HepG2 (cell line): ENCODE measurements around the gene TSPAN17. TPM values are rescaled to one million over a fixed set of nuclear protein-coding genes. Genes with fewer than 3 reads are reported as not detected.
A peak's percentile ranks its signal among the peaks of the same experiment; 100 is the strongest.

Experiments
- AHR ChIP-seq: IDR thresholded peaks from 2 replicates; pipeline ENCODE4 v1.6.1; 2018; ENCODE audit warnings: missing genetic modification reagents, missing compliant biosample characterization
- BHLHE40 ChIP-seq: IDR thresholded peaks from 2 replicates; pipeline ENCODE4 v1.6.1; 2011; ENCODE audit warnings: low read length, improper control_type of control experiment
- FOXA1 ChIP-seq, 2 experiments: fragments of 450-650 bp in 1 of 2; sonication (generic) in 1 of 2; formaldehyde crosslinking in 1 of 2; IDR thresholded peaks; 2 replicates each; pipeline versions ENCODE4 v1.4.0 to v1.6.1; 2016 to 2020; ENCODE audit warnings: missing genetic modification reagents in 1 of 2
- FOXJ3 ChIP-seq: sonication (generic); formaldehyde crosslinking; IDR thresholded peaks from 2 replicates; pipeline ENCODE4 v1.4.0; 2020; ENCODE audit warnings: missing genetic modification reagents, mild to moderate bottlenecking, borderline replicate concordance
- MAFK ChIP-seq, 2 experiments: IDR thresholded peaks in 1 of 2; conservative IDR thresholded peaks in 1 of 2; 2 replicates each; pipeline ENCODE4 v1.6.1; 2011; ENCODE audit warnings: improper control_type of control experiment in 2 of 2, low read length in 2 of 2
- MTA1 ChIP-seq: sonication (generic); formaldehyde crosslinking; IDR thresholded peaks from 2 replicates; pipeline ENCODE4 v1.4.0; 2020; ENCODE audit warnings: missing genetic modification reagents, mild to moderate bottlenecking, borderline replicate concordance
- NFYC ChIP-seq: IDR thresholded peaks from 2 replicates; pipeline ENCODE4 v1.6.1; 2016; ENCODE audit warnings: missing genetic modification reagents, missing compliant biosample characterization
- PBX3 ChIP-seq: sonication (generic); formaldehyde crosslinking; IDR thresholded peaks from 2 replicates; pipeline ENCODE4 v1.8.1; 2023; ENCODE audit warnings: missing genetic modification reagents, inconsistent platforms, borderline replicate concordance
- PITX1 ChIP-seq: sonication (generic); formaldehyde crosslinking; IDR thresholded peaks from 2 replicates; pipeline ENCODE4 v1.5.1; 2020; ENCODE audit warnings: mild to moderate bottlenecking, missing genetic modification reagents
- PREB ChIP-seq: sonication (generic); formaldehyde crosslinking; IDR thresholded peaks from 2 replicates; pipeline ENCODE4 v1.4.0; 2020; ENCODE audit warnings: missing genetic modification reagents
- PTBP1 ChIP-seq: fragments of 200-400 bp; formaldehyde crosslinking; IDR thresholded peaks from 2 replicates; pipeline ENCODE4 v1.6.1; 2018; ENCODE audit warnings: low read length, low read depth; ENCODE audit not compliant: poor library complexity, severe bottlenecking
- RCOR2 ChIP-seq: IDR thresholded peaks from 2 replicates; pipeline ENCODE4 v1.6.1; 2016; ENCODE audit warnings: missing biosample characterization, missing genetic modification reagents
- RXRB ChIP-seq: IDR thresholded peaks from 2 replicates; pipeline ENCODE4 v1.6.1; 2016; ENCODE audit warnings: borderline replicate concordance, missing genetic modification reagents, missing compliant biosample characterization
- SETDB1 ChIP-seq: sonication (generic); formaldehyde crosslinking; IDR thresholded peaks from 2 replicates; pipeline ENCODE4 v1.5.1; 2020; ENCODE audit warnings: missing genetic modification reagents, mild to moderate bottlenecking, borderline replicate concordance
- SKI ChIP-seq: fragments of 450-650 bp; IDR thresholded peaks from one replicate; pipeline ENCODE4 v1.6.1; 2018; ENCODE audit warnings: mild to moderate bottlenecking; ENCODE audit not compliant: partially characterized antibody
- SMYD3 ChIP-seq: sonication (generic); formaldehyde crosslinking; IDR thresholded peaks from 2 replicates; pipeline ENCODE4 v1.8.1; 2023; ENCODE audit warnings: mild to moderate bottlenecking, missing genetic modification reagents
- SOX5 ChIP-seq: IDR thresholded peaks from 2 replicates; pipeline ENCODE4 v1.6.1; 2016; ENCODE audit warnings: borderline replicate concordance
- SRSF9 ChIP-seq: fragments of 200-400 bp; formaldehyde crosslinking; IDR thresholded peaks from 2 replicates; pipeline ENCODE4 v1.6.1; 2018; ENCODE audit warnings: borderline replicate concordance, mild to moderate bottlenecking, low read depth, low read length; ENCODE audit not compliant: insufficient read depth, poor library complexity, severe bottlenecking
- TCF7 ChIP-seq: sonication (generic); IDR thresholded peaks from 2 replicates; pipeline ENCODE4 v1.6.1; 2016; ENCODE audit warnings: antibody characterized with exemption, low read depth
- TEAD3 ChIP-seq: optimal IDR thresholded peaks from 2 replicates; pipeline ENCODE3; 2016; ENCODE audit warnings: borderline replicate concordance
- ZFP36L2 ChIP-seq: sonication (generic); formaldehyde crosslinking; IDR thresholded peaks from 2 replicates; pipeline ENCODE4 v1.4.0; 2020; ENCODE audit warnings: missing genetic modification reagents
- ZNF101 ChIP-seq: sonication (generic); formaldehyde crosslinking; IDR thresholded peaks from 2 replicates; pipeline ENCODE4 v1.4.0; 2020; ENCODE audit warnings: mild to moderate bottlenecking, low read depth, missing genetic modification reagents, borderline replicate concordance
- ZNF337 ChIP-seq: sonication (generic); formaldehyde crosslinking; IDR thresholded peaks from 2 replicates; pipeline ENCODE4 v1.5.1; 2020; ENCODE audit warnings: missing genetic modification reagents, low read depth, mild to moderate bottlenecking, borderline replicate concordance
- ZNF382 ChIP-seq: sonication (generic); formaldehyde crosslinking; IDR thresholded peaks from 2 replicates; pipeline ENCODE4 v1.5.0; 2020; ENCODE audit warnings: missing genetic modification reagents, mild to moderate bottlenecking, borderline replicate concordance
- ZNF770 ChIP-seq: sonication (generic); formaldehyde crosslinking; IDR thresholded peaks from 2 replicates; pipeline ENCODE4 v1.5.0; 2020; ENCODE audit warnings: mild to moderate bottlenecking, missing genetic modification reagents
- ZNF780A ChIP-seq: sonication (generic); formaldehyde crosslinking; IDR thresholded peaks from 2 replicates; pipeline ENCODE4 v1.8.0; 2022; ENCODE audit warnings: mild to moderate bottlenecking, missing genetic modification reagents, moderate library complexity
- polyA plus RNA-seq, 8 experiments: library from polyadenylated mRNA; depleted of rRNA in 3 of 8; stranded (reverse) in 7 of 8; unstranded in 1 of 8; fragments of >200 nt; fragmentation: Illumina TruSeq in 4 of 8; extraction: Trizol in 4 of 8; gene quantifications; 2 replicates each; pipeline versions ENCODE4 v1.2.1 to v1.2.3, GENCODE V29; 2011 to 2016; ENCODE audit warnings: low read depth in 4 of 8, missing spikeins in 1 of 8, mixed read lengths in 1 of 8; ENCODE audit not compliant: insufficient read depth in 1 of 8
- total RNA-seq, 5 experiments: library from RNA; depleted of rRNA; stranded (reverse); fragments of >200 nt; fragmentation: Illumina TruSeq; extraction: Trizol; gene quantifications; 2 replicates each; pipeline ENCODE4 v1.2.3, GENCODE V29; 2016; ENCODE audit warnings: low read depth in 1 of 5

The TSPAN17 gene
- total and polyA plus RNA-seq, 2 of the 13 experiments (the other 11 are each of a cell fraction or from before 2014, with no cell fraction given): 11.5 to 15.0 TPM

- TF ChIP-seq FOXJ3 (CRISPR knock-in tag) (no peak), SRSF9 (no peak), ZNF770 (CRISPR knock-in tag) (0 out of 2 replicates have a peak, but pooled peaks have one; percentile 24), RXRB (no peak), RCOR2 (CRISPR knock-in tag) (no peak), PREB (CRISPR knock-in tag) (no peak), TEAD3 (CRISPR knock-in tag) (no peak), ZNF337 (CRISPR knock-in tag) (0 out of 2 replicates have a peak, but pooled peaks have one; percentile 8), ZFP36L2 (no peak), BHLHE40 (no peak), MAFK (conservative IDR thresholded peaks at IDR 0.05 in 1 of 2, IDR thresholded peaks at IDR 0.05 in 1 of 2; ENCODE audit: low read length in 2 of 2) (no peak), ZNF780A (CRISPR knock-in tag) (no peak), TCF7 (no peak), NFYC (CRISPR knock-in tag) (no peak), PITX1 (no peak; the same call in 1 of the 2 replicates), SKI (peak; percentile 41), FOXA1 (IDR thresholded peaks at IDR 0.05) (no peak), FOXA1 (CRISPR knock-in tag; IDR thresholded peaks at IDR 0.05) (peak; percentile 4; the same call in 1 of the 2 replicates), PBX3 (CRISPR knock-in tag) (no peak), SMYD3 (CRISPR knock-in tag) (no peak), ZNF101 (CRISPR knock-in tag) (no peak), PTBP1 (no peak), ZNF382 (no peak), AHR (CRISPR knock-in tag) (no peak), SOX5 (0 out of 2 replicates have a peak, but pooled peaks have one; percentile 7), SETDB1 (CRISPR knock-in tag) (no peak), MTA1 (CRISPR knock-in tag) (no peak)
These were observed at the start of gene TSPAN17 (continued) for GRCh38 chr5:176647030-176647842.
